HG02884 (cell line): Measurements from ENCODE around the gene C19orf12.
"Not testable (repeated sequence)": the region's sequence is repeated elsewhere in the genome, so short reads cannot be mapped to it uniquely, and the experiment has no call there.

Experiments
- ATAC-seq: cut with Tn5 transposase; IDR thresholded peaks from one replicate; pipeline ENCODE4 v1.9.1; 2021; ENCODE audit warnings: mild to moderate bottlenecking, moderate library complexity; ENCODE audit not compliant: unreplicated experiment

Gene C19orf12

GRCh38 chr19:29677001-29677817, 37.9 kb downstream of the C19orf12 start:
- ATAC-seq: no peak

- ATAC-seq: no peak
These were observed 38.5 kb downstream of the C19orf12 start for GRCh38 chr19:29676586-29676985.

- no peak for ATAC-seq
These were observed 39.3 kb downstream of the C19orf12 start for GRCh38 chr19:29675650-29676186.

- no peak for ATAC-seq
These were observed 39.9 kb downstream of the C19orf12 start for GRCh38 chr19:29675120-29675649.

GRCh38 chr19:29674374-29675119, 40.5 kb downstream of the C19orf12 start:
- no peak for ATAC-seq

GRCh38 chr19:29673451-29674371, 41.4 kb downstream of the C19orf12 start:
- ATAC-seq: no peak

GRCh38 chr19:29672933-29673336, 42.1 kb downstream of the C19orf12 start:
- peak; percentile 40 for ATAC-seq

GRCh38 chr19:29672319-29672932, 42.6 kb downstream of the C19orf12 start:
- no peak for ATAC-seq

- ATAC-seq: peak; percentile 75
These were observed 43.5 kb downstream of the C19orf12 start for GRCh38 chr19:29671393-29672160.

- ATAC-seq: not testable (repeated sequence)
These were observed 44.1 kb downstream of the C19orf12 start for GRCh38 chr19:29671026-29671392.

GRCh38 chr19:29670255-29670654, 44.8 kb downstream of the C19orf12 start:
- no peak for ATAC-seq

- no peak for ATAC-seq
These were observed 46.1 kb downstream of the C19orf12 start for GRCh38 chr19:29668746-29669609.

GRCh38 chr19:29667901-29668341, 47.1 kb downstream of the C19orf12 start:
- ATAC-seq: no peak

- no peak for ATAC-seq
These were observed 47.7 kb downstream of the C19orf12 start for GRCh38 chr19:29667387-29667783.

GRCh38 chr19:29666578-29667386, 48.3 kb downstream of the C19orf12 start:
- no peak for ATAC-seq

- ATAC-seq: peak; percentile 28
These were observed 49.1 kb downstream of the C19orf12 start for GRCh38 chr19:29665826-29666577.
